Measurements from ENCODE around the gene MRPL12.
"Not testable (repeated sequence)": the region's sequence is repeated elsewhere in the genome, so short reads cannot be mapped to it uniquely, and the experiment has no call there.

Gene MRPL12

DNA sequence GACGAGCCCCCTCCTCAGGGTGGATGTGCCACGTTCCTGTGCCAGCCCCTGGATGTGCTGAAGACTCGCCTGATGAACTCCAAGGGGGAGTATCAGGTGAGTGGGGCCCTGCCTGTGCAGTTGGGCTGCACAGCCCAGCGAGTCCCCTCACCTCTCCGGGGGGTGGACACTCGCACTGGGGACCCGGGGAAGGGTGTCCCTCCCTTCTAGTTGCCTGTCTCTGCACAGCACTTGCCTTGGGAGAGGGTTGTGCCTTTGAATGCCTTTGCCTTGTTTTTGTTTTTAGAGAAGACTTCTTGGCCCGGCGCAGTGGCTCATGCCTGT, 14.6 kb downstream of the MRPL12 start:
- no peak for DNase-seq

DNA sequence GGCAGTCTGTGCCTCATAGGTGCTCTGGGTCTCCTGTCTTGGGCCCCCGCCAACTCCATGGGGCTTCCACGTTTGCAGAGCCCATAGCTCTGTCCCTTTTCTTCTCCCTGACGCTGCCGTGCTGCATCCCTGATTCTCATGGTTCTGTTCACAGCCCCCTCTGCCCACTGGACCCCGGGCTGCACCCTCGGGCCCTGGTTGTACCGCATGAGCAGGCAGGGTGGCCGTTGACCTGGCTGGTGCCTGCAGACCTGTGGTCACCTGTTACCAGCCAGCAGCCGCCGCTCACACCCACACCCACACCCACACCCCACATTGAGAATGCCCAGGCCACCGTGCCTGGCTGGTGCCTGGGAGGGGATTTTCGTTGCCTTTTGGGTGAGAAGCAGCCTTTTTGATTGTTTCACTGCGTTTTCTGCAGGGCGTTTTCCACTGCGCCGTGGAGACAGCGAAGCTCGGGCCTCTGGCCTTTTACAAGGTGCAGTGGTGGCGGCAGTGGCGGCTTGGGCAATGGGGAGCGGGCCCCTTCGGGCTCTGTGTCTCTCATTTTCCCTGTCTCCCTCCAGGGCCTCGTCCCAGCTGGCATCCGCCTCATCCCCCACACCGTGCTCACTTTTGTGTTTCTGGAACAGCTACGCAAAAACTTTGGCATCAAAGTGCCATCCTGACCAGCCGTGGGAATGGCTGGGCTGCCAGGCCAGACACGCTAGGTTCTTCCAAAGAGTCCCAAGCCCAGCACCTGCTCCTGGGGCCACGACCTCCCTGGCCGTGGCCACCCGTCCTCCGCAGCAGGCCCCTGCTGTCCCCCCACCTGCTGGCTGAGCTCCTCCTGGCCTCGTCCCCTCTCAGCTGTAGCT, 16.5 kb downstream of the MRPL12 start:
- no peak for DNase-seq

DNA sequence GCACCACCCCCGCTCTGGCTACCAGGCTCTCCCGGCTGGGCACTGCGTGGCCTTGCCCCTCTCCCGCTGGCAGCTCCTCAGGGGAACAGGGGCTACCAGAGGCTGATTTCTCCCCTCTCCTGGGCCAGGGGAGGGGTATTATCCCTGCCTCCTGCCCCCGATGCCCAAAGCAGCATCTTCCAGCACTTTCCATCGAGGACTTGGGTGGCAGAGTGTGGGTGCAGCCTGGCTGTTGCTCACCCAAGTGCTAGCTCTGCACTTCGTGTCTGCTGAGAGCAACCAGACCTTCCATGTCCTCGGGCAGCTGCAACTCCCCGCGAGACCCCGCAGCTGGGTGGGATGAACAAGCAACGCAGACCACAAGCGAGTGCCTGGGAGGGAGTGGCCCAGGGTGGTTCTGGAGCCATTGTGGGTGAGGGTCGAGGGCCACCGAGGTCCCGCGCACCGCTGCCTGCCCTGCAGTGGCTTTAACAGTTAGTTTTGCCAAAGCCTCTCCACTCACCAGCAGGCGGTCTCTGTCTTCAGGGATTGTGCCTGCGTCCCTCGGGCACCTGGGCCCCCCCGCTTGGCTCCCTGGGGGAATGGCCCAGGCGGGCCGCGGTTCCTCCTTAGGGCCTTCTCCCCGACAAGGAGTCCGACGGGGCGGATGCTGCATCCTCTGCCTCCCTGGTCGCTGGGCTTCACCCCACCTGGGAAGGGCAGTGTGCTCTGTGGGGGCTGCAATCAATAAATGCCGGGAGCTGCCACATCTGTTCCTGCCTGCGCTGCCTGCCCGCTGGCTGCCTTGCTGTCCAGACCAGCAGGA, 17.3 kb downstream of the MRPL12 start:
- DNase-seq: no peak

DNA sequence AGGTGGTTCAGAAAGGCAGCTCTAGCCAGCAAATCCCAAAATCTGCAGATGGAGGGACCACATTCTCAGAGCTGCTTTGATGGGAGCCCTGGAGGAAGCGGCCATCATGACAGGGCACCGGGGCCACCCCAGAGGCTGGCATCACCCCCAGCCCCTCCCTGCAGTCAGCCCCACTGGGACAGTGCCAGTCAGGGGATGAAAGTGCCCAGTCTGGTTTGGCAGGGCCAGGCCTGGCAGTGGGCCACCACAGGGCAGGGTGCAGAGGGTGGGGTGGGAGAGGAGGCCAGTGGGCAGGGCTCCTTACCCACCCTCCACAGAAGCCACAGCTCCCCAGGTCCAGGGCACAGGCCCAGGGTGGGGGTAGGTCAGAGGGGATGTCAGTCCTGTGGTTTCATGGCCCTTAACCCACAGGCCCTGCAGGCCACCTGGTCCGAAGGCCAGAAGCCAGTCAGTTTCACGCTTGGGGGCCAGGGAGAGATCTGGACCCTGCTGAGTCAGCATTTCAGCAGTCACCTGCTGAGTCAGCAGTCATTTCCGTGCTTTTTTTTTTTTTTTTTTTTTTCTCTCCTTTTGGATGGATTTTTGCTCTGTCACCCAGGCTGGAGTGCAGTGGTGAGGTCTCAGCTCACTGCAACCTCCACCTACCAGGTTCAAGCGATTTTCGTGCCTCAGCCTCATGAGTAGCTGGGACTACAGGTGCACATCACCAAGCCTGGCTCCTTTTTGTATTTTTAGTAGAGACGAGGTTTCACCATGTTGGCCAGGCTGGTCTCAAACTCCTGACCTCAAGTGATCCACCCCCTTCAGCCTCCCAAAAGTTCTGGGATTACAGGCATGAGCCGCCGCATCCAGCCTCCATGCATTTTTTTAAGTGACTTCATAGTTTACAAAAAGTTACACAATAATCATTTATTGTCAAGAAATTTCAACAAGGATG, 19.3 kb downstream of the MRPL12 start:
- no peak for DNase-seq

DNA sequence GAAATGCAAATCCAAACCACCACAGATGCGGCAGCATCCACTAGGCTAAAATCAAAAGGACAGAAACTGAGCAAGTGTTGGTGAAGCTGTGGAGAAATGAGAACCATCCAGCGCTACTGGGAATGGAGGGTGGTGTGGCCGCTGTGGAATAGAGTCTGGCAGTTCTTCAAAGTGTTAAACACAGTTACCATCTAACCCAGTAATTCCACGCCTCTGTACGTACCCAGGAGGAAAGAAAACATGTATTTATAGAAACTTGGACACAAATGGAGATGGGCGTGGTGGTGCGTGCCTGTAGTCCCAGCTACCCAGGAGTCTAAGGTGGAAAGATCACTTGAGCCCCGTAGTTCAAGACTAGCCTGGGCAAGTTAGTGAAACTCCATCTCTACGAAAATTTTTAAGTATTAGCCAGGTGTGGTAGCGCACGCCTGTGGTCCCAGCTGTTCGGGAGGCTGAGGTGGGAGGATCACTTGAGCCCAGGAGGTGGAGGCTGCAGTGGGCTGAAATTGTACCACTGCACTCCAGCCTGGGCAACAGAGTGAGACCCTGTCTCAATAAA, 20.6 kb downstream of the MRPL12 start:
- DNase-seq: no peak

DNA sequence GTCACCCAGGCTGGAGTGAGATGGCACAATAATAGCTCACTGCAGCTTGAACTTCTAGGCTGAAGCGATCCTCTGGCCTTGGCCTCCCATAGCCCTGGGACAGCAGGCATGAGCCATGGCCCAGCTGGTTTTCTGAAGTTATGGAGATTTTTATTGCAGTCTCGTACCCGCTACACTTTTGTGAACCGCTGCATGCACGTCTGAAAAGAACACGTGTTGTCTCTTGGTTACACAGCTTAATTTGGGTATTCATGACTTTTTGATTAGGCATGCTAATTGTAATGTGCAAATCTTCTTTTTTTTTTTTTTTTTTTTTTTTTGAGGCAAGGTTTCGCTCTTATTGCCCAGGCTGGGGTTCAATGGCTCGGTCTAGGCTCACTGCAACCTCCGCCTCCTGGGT, 22.3 kb downstream of the MRPL12 start:
- no peak for DNase-seq

DNA sequence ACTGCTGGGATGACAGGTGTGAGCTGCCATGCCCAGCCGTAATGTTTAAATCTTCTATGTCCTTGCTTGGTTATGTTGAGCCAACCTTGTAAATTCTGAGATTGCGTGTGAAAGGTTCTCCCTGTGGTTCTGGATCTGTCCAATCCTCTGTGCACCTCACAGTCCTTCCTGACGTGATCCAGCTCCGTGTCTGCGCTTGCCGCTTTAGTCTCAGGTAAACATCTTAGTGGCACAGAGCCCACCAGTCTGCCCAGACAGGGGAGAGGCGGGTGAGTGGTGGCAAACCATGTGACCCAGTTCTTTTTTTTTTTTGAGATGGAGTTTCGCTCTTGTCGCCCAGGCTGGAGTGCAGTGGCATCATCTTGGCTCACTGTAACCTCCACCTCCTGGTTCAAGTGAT, 22.8 kb downstream of the MRPL12 start:
- no peak for DNase-seq

DNA sequence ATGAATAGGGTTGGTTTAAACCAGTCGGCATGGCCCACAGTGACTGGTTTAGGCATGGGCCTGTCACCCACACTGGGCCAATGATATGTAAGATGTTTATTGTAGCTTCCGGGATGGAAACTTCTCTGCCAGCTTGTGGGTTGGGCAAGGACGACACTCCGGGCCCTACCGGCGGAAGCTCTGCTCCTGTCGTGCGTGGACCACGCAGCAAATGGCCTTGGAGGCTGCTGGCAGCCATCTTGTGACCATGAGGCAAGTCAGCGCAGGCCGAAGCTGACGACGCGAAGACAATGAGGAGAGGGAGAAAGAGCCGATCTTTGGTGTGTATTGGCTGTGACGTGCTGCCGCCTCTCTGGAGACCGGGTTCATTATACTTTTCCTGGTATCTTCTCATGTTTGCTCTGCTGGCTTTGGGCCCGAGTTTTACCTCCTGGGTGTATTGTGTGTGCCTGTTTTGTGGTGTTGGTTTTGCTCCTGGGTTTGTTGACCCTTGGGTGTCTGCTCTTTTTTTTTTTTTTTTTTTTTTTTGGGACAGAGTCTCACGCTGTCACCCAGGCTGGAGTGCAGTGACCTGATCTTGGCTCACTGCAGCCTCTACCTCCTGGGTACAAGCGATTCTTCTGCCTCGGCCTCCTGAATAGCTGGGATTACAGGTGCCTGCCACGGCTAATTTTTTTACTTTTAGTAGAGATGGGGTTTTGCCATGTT, 24.3 kb downstream of the MRPL12 start:
- DNase-seq: no peak

DNA sequence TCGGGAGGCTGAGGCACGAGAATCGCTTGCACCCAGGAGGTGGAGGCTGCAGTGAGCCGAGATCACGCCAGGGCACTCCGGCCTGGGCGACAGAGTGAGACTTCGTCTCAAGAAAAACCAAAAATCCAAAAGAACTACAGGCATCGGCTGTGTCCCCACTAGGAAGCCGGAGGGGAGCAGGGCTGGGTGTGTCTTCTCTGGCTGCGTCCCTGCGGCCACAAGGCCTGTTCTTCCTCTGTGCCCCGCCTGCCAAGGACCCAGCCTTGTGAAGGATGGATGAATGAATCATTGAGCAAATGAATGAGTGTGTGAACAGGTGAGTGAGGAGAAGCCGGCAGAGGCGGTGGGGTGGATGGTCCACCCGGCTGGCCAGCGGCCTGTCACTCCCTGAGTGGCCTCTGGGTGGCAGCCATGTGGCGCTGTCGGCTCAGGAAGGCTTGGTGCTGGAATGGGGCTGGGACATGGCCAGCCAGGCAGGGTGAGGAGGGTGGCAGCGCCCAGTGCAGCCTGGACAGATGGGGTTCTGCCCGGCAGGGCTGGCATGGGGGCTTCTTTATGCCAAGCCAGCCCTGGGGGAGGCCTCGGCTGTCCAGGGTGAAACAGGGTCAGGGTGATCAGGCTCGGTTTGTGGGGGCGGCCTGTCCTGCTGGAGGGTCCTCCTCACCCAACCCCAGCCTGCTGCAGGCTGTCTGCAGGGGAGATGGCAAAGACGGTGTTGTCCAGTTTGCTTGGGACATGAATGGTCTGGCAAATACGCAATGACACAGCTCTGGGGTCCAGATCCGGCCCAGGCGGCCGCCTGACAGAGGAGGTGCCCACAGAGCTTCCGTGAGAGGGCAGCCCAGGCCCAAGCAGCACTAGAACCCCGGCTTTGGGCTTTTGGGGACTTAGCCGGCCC, 30.6 kb downstream of the MRPL12 start:
- peak; percentile 88 for DNase-seq

DNA sequence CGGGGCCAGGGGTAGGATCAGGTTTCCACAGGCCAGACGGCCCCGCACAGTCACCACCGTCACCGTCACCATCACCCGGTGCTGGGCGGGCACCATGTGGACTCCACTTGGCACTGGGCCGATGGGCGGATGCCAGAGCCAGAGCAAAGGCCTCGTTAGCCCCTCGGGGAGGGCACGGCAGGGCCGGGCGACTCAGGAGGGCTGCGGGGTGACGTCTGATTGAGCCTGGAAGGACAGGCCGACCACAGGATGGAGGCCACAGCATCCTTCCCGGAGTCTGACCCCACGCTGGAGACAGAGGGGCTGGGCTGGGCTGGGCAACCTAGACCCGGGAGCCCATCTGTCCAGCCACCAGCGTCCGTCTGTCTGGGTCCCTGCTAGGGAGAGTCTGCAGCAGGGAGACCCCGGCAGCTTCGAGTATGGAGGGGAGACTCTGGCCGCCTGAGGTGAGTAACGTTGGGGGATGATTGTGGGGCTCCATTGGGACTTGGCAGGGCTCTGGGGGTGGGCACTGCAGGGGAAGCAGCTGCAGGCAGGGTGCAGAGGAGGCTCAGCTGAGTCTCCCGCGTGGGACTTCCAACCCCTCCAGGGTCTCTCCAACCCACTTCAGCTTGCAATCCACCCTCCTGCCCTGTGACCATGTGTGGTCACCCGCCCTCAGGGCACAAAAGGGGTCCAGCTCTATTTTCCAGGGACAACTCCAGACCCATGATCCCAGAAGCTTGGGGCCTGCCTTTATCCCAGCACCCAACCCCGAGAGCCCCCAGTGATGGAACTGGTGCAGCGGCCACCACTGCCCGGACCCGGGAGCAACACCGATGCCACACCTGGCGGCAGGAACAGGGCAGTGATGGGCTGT, 31.5 kb downstream of the MRPL12 start:
- DNase-seq: no peak

DNA sequence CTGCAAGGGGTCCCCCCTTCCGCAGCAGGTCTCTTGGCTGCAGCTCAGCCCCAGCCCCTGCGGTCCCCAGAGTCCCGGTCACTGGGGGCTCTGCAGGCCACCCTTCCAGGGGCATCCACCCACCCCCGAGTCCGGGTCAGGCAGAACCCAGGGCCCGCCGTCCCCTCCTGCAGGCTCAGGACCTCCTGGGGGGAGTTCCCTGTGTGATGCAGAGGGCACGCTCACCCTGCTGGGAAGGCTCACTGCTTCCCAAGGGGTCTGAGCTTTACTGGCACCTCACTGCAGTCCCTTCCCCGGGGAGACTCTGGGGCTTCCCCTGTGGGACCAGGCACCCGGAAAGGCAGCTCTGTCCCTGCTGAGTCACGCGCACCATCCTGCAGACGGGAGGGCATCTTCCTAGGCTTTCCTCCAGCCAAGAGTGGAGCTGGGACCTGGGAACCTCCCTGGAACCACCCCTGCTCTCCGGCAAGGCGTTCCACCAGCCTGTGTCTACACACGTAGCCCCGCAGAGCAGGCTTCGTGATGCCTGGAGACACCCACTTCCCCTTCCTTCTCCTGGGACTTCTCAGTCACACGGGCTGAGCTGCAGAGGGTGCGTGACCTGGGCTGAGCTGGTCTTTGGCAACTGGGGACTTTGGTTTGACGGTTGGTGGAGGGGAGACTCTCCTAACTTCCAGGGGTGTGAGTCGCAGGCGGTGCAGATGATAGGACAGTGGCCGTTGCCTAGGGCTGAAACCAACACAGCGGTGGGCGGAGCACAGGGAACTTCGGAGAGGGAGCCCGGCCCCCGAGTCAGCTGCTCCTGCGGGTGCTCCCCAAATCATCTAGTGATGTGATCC, 32.3 kb downstream of the MRPL12 start:
- no peak for DNase-seq

DNA sequence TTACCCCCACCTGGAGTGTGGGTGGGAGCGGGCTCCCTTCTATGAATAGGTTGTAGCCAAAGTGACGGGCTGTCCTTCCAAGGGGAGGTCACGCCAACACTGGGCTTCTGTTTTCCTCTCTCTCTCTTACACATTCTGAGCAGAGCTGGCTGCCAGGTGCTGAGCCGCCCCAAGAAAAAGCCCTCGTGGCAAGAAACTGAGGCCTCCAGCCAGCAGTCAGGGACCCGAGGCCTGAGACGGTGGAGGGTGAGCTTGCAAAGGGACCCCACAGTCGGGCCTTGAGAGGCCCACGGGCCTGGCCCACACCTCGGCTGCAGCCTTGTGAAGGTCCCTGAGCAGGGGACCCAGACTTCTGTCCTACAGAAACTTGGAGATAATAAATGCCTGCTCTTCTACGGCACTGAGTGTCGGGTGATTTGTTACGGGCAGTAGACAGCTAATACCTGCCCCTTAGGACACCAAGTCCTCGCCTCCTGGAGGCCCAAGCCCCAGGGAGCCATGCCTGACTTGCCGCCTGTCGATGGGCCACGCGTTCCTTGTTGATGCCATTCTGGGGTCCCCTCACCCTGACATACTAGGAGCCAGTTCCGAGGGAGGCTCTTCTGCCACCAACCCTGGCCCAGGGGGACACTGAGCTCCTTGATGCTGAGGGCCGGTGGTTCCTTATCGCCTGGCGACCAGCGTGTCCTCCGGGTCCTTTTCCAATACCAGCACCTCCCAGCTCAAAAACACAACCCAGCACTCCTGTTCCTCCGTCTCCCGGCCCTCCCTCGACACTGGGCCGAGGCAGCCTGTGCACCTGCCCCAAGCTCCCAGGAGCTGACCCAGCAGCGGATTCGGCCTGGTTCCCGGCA, 35.0 kb downstream of the MRPL12 start:
- DNase-seq: no peak

DNA sequence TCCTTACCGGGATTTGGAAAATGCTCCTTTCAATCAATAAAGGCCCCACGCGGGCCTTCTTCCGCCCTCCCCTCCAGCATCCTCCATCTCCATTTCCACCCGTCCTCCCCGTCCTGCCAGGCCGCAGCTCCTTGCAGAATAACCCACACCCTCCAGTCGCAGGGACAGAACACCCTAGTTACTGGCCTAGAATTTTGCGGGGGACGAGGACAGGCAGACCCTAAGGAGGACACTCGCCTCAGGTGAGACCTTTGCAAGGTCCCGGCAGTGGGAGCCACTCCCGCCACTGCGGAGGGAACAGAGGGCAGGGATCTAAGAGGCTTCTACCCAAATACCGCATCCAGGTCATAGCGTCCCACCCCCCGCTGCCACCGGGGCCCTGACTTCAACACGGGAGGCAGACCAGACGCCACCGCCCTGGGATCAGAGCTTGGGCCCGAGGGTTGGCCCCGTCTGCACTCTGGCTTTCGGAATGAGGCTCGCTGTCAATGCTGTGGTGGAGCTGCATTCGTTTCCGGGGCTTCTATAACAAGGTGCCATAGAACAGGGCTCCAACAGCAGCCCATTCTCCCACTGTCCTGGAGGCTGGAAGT, 35.7 kb downstream of the MRPL12 start:
- no peak for DNase-seq

DNA sequence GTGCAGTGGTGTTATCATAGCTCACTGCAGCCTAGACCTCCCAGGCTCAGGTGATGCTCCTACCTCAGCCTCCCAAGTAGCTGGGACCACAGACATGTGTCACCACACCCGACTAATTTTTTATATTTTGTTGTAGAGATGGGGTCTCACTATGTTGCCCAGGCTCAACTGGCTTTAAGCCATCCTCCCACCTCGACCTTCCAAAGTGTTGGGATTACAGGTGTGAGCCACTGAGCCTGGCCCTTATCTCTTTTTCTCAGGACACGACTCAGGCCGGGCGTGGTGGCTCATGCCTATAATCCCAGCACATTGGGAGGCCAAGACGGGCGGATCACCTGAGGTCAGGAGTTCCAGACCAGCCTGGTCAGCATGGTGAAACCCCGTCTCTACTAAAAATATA, 36.4 kb downstream of the MRPL12 start:
- not testable (repeated sequence) for DNase-seq

DNA sequence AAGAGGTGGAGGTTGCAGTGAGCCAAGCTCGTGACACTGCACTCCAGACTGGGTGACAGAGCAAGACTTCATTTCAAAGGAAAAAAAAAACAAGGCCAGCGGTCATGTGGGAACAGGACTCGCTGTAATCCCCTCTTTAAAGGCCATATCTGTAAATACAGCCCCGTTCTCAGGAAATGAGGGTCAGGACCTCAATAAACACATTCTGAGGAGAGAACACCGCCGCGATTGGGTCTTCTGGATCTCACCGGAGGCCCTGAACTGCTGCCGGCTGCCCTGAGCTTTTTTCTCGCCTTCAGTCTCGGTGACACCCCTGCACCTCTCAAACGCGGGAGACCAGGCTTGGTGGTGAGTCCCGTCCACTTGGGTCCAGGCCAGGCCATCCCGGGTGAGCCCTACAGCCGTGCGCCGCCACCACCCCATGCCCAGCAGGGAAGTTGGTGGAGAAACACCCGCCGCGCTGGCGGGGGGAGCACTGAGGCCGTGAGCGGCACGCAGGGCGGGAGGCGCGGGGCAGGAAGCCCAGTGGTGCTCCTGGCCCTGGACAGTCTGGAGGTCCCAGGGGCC, 37.3 kb downstream of the MRPL12 start:
- no peak for DNase-seq

DNA sequence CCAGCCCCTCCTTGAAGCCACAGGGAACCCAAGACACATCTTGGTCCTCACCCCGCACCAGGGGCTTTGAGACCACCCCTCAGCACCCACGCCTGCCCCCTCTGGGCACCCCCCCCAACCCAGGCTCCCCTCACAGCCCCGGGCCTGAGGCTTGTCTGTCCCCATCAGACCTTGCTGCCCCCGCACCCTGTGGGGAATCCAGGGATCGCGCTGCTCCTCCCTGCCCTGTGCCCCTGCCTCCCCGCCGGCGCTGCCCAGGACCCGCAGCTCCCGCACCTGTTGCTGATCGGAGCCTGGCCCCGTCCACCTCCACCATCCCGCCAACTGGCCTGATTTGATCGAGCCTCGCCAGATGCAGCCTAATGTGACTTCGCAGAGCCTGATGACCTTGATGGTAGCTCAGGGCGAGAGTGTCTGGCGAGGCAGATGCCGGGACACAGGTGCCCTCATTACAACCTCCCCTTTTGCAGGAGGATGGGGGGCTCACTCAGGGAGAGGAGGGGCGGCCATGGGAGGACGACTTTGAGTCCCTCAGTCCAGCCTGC, 38.0 kb downstream of the MRPL12 start:
- no peak for DNase-seq
